IPS DF 6.9 (cell line): ENCODE measurements around the gene EEF2.
"Not testable (repeated sequence)": the region's sequence is repeated elsewhere in the genome, so short reads cannot be mapped to it uniquely, and the experiment has no call there.

Experiments used
- DNase-seq: peaks from one replicate; pipeline ENCODE4 v3.0.0-alpha.2; 2013; ENCODE audit warnings: low read depth, low spot score
- H3K27ac ChIP-seq: one replicate; pipeline ENCODE4 v1.5.1; 2013; ENCODE audit warnings: low read length, control low read depth
- H3K27me3 ChIP-seq: 2 replicates; pipeline ENCODE4 v1.6.1; 2013; ENCODE audit warnings: mild to moderate bottlenecking, low read length; ENCODE audit not compliant: control insufficient read depth, insufficient read depth
- H3K36me3 ChIP-seq: 2 replicates; pipeline ENCODE4 v1.6.1; 2013; ENCODE audit warnings: low read length; ENCODE audit not compliant: control insufficient read depth, insufficient read depth
- H3K4me1 ChIP-seq: 2 replicates; pipeline ENCODE4 v1.6.1; 2013; ENCODE audit warnings: low read length; ENCODE audit not compliant: control insufficient read depth, insufficient read depth
- H3K4me3 ChIP-seq: 2 replicates; pipeline ENCODE4 v1.5.1; 2013; ENCODE audit warnings: mild to moderate bottlenecking, low read length
- H3K9me3 ChIP-seq: 2 replicates; pipeline ENCODE4 v1.6.1; 2013; ENCODE audit warnings: low read length, inconsistent platforms; ENCODE audit not compliant: control insufficient read depth, insufficient read depth
- WGBS: extraction: QIAGEN DNeasy Blood & Tissue Kit; methylation state at CpG from one replicate; pipeline ENCODE4 v1.1.7; 2013; ENCODE audit warnings: mixed read lengths, missing lambda C conversion rate; ENCODE audit not compliant: insufficient read length, insufficient coverage; 5-methylcytosine and 5-hydroxymethylcytosine counted together

Gene EEF2

GRCh38 chr19:4007021-4007835, 22.0 kb upstream of the EEF2 start, which contains the start of gene PIAS4:
Gene PIAS4 (plus strand): TSS chr19:4007736. CDS start chr19:4007761, 25 bp downstream.
- Histone ChIP-seq H3K4me3 (peak within 1 kb of the TSS; percentile 75), H3K36me3 (no peaks in the 10 kb centered on the region; the same call in 1 of the 2 replicates), H3K9me3 (no peaks in the 10 kb centered on the region), H3K27me3 (no peaks in the 10 kb centered on the region), H3K27ac (no peak within 1 kb of the TSS), H3K4me1 (peaks cover 2% of the 10 kb centered on the region; the same call in 1 of the 2 replicates)
- no CpG with 5 or more reads among the region's 91 CpGs for WGBS
- DNase-seq, result peak; percentile 78

- not testable (repeated sequence) for H3K4me1 ChIP-seq, H3K27ac ChIP-seq, H3K9me3 ChIP-seq, H3K36me3 ChIP-seq, H3K27me3 ChIP-seq, DNase-seq, H3K4me3 ChIP-seq
- no CpG with 5 or more reads among the region's 9 CpGs for WGBS
These were observed 20.2 kb upstream of the EEF2 start for GRCh38 chr19:4005436-4005835.

GRCh38 chr19:4000798-4001197, 15.5 kb upstream of the EEF2 start:
- not testable (repeated sequence) for H3K4me1 ChIP-seq, H3K36me3 ChIP-seq, DNase-seq, H3K27me3 ChIP-seq, H3K27ac ChIP-seq, H3K4me3 ChIP-seq, H3K9me3 ChIP-seq
- no CpG with 5 or more reads among the region's 5 CpGs for WGBS

DNA sequence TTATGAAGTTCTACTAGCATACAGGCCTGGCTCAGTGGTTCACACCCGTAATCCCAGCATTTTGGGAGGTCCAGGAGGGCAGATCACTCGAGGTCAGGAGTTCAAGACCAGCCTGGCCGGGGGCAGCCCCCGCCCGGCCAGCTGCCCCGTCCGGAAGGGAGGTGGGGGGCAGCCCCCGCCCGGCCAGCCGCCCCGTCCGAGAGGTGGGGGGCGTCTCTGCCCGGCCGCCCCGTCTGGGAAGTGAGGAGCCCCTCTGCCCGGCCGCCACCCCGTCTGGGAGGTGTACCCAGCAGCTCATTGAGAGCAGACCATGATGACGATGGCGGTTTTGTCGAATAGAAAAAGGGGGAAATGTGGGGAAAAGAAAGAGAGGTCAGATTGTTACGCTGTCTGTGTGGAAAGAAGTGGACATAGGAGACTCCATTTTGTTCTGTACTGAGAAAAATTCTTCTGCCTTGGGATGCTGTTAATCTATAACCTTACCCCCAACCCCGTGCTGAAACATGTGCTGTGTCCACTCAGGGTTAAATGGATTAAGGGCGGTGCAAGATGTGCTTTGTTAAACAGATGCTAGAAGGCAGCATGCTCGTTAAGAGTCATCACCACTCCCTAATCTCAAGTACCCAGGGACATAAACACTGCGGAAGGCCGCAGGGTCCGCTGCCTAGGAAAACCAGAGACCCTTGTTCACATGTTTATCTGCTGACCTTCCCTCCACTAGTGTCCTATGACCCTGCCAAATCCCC, 13.6 kb upstream of the EEF2 start:
- not testable (repeated sequence) for H3K4me3 ChIP-seq, DNase-seq, H3K27me3 ChIP-seq, H3K9me3 ChIP-seq, H3K4me1 ChIP-seq, H3K36me3 ChIP-seq, H3K27ac ChIP-seq
- WGBS, result no CpG with 5 or more reads among the region's 29 CpGs

DNA sequence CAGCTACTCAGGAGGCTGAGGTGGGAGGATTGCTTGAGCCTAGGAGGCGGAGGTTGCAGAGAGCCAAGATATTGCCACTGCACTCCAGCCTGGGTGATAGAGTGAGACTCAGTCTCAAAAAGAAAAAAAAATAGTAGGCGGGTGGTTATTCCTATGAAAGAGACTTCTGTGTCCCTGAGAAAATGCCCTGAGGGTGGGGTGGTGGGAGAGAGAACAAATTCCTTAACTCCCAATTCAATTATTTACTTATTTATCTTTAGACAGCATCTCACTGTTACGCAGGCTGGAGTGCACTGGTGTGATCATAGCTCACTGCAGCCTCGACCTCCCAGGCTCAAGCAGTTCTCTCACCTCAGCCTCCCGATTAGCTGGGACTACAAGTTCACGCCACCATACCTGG, 10.3 kb upstream of the EEF2 start:
- DNase-seq, result no peak
- H3K9me3 ChIP-seq, result no peaks in the 10 kb centered on the region
- H3K36me3 ChIP-seq, result no peaks in the 10 kb centered on the region
- no peaks in the 10 kb centered on the region for H3K4me1 ChIP-seq
- H3K27ac ChIP-seq, result no peak overlapping the region
- WGBS, result no CpG with 5 or more reads among the region's 6 CpGs
- no peak overlapping the region for H3K4me3 ChIP-seq
- no peaks in the 10 kb centered on the region for H3K27me3 ChIP-seq

- no peaks in the 10 kb centered on the region; the same call in 1 of the 2 replicates for H3K4me1 ChIP-seq
- WGBS, result no CpG with 5 or more reads among the region's 3 CpGs
- no peaks in the 10 kb centered on the region for H3K9me3 ChIP-seq
- no peak overlapping the region for H3K4me3 ChIP-seq
- H3K36me3 ChIP-seq, result no peaks in the 10 kb centered on the region
- no peak for DNase-seq
- H3K27me3 ChIP-seq, result no peaks in the 10 kb centered on the region
- H3K27ac ChIP-seq, result no peak overlapping the region
These were observed 5.5 kb upstream of the EEF2 start for GRCh38 chr19:3990815-3991117.

DNA sequence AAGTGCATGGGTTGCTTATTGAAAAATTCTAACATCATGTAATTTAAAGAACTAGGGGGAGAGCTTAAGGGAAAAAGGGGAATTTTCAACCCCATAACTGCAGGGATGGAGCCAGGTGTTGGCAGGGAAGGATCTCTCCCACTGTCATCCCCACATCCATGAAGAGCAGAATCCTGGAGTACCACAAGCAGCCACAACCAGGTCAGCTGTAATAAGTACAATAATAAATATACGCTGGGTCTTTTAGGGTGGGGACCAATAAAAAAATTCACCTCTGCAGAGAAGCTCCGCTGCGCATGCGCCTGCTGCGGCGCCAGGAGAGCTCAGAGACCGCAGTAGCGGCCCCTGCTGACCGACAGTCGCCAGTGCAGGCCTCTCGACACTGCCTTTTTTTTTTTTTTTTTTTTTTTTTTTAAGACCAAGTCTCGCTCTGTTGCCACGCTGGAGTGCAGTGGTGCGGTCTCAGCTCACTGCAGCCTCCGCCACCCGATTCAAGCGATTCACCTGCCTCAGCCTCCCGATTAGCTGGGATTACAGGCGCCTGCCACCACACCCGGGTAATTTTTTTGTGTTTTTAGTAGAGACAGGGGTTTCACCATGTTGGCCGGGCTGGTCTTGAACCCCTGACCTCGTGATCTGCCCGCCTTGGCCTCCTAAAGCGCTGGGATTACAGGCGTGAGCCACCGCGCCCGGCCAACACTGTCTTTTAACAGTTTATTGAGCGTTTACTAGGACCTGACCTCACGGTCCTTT, 2.5 kb upstream of the EEF2 start:
- Histone ChIP-seq H3K4me1 (peaks cover 2% of the 10 kb centered on the region), H3K27ac (no peak overlapping the region), H3K36me3 (peaks cover 15% of the 10 kb centered on the region), H3K4me3 (no peak overlapping the region), H3K27me3 (no peaks in the 10 kb centered on the region), H3K9me3 (no peaks in the 10 kb centered on the region)
- peak; percentile 66 for DNase-seq
- WGBS, result no CpG with 5 or more reads among the region's 30 CpGs

GRCh38 chr19:3986260-3987041, 1.2 kb upstream of the EEF2 start:
- no peak for DNase-seq
- H3K27ac ChIP-seq, result no peak overlapping the region

GRCh38 chr19:3985643-3986259, 488 bp upstream of the EEF2 start:
- peaks cover 35% of the 10 kb centered on the region for H3K36me3 ChIP-seq
- peak overlapping the region; percentile 100; the same call in 1 of the 2 replicates for H3K4me3 ChIP-seq
- H3K9me3 ChIP-seq, result no peaks in the 10 kb centered on the region
- H3K27me3 ChIP-seq, result no peaks in the 10 kb centered on the region
- no peak overlapping the region for H3K27ac ChIP-seq
- no CpG with 5 or more reads among the region's 19 CpGs for WGBS
- no peak for DNase-seq
- H3K4me1 ChIP-seq, result peaks cover 2% of the 10 kb centered on the region

More at GRCh38 chr19:3986260-3987041, 1.2 kb upstream of the EEF2 start:
- H3K4me3 ChIP-seq, result no peak overlapping the region; the same call in 1 of the 2 replicates
- no peaks in the 10 kb centered on the region for H3K9me3 ChIP-seq
- peaks cover 2% of the 10 kb centered on the region for H3K4me1 ChIP-seq
- WGBS, result no CpG with 5 or more reads among the region's 21 CpGs
- no peaks in the 10 kb centered on the region for H3K27me3 ChIP-seq
- peaks cover 28% of the 10 kb centered on the region for H3K36me3 ChIP-seq
